HFF-Myc (cell line): Measurements from ENCODE around the gene WNT5B.

Experiments
- DNase-seq: peaks from one replicate; pipeline ENCODE4 v3.0.0-alpha.2; 2011; ENCODE audit warnings: low read depth; ENCODE audit errors: extremely low read depth
- H3K4me3 ChIP-seq: replicated peaks from 2 replicates; pipeline ENCODE4 v1.5.1; 2011; ENCODE audit warnings: low read depth, mild to moderate bottlenecking, control low read depth, low read length
- CTCF ChIP-seq: IDR thresholded peaks from 2 replicates; pipeline ENCODE4 v1.5.1; 2012; ENCODE audit warnings: mild to moderate bottlenecking, low read depth, low read length, control low read depth; ENCODE audit errors: missing control alignments

The WNT5B gene

GRCh38 chr12:1628666-1629337 lies at the start of gene WNT5B:
Gene WNT5B, plus strand, starts transcription at chr12:1629231. Its CDS starts 2,124 bp downstream, at chr12:1631355.
- DNase-seq, result no peak
- H3K4me3 ChIP-seq, result peak within 1 kb of the TSS; percentile 27
- TF ChIP-seq CTCF, result no peak

GRCh38 chr12:1579651-1580435 lies 49.2 kb upstream of the WNT5B start:
- no peak for DNase-seq
- H3K4me3 ChIP-seq, result no peak overlapping the region
- TF ChIP-seq CTCF, result no peak

- no peak for DNase-seq
- TF ChIP-seq CTCF, result no peak
- no peak overlapping the region for H3K4me3 ChIP-seq
Observed at GRCh38 chr12:1580526-1580925, 48.5 kb upstream of the WNT5B start.

GRCh38 chr12:1581973-1582708 lies 46.9 kb upstream of the WNT5B start:
- no peak for TF ChIP-seq CTCF
- no peak for DNase-seq
- no peak overlapping the region for H3K4me3 ChIP-seq

- H3K4me3 ChIP-seq, result no peak overlapping the region
- no peak for DNase-seq
- TF ChIP-seq CTCF, result no peak
Observed at GRCh38 chr12:1582709-1583050, 46.4 kb upstream of the WNT5B start.

GRCh38 chr12:1583421-1584078 lies 45.5 kb upstream of the WNT5B start:
- peak; percentile 85 for TF ChIP-seq CTCF
- peak; percentile 74 for DNase-seq
- no peak overlapping the region for H3K4me3 ChIP-seq
